Measurements from ENCODE around the gene BRWD1.
"Not testable (repeated sequence)": the region's sequence is repeated elsewhere in the genome, so short reads cannot be mapped to it uniquely, and the experiment has no call there.

The BRWD1 gene

DNA sequence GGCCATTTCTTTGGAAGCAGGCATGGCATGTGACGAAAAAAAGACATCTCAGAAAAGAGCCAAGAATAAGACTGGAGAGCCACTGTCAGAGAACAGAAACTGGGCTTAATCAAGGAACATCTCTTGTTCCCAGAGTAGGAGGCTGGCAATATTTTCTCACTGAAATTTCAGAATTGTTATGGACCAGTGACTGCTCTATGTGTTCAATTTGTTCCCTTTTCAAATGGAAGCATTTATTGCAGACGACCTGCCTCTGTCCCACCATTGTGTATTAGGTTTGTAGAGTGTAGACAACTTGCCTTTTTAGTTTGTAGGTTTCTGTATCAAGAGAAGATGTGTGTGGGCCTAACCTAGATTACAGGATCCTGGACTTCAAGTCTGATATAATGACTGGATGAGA is 148.9 kb downstream of the BRWD1 start:
- no peak for DNase-seq

- no peak for DNase-seq
Measured at GRCh38 chr21:39161064-39161463, 152.4 kb downstream of the BRWD1 start.

DNA sequence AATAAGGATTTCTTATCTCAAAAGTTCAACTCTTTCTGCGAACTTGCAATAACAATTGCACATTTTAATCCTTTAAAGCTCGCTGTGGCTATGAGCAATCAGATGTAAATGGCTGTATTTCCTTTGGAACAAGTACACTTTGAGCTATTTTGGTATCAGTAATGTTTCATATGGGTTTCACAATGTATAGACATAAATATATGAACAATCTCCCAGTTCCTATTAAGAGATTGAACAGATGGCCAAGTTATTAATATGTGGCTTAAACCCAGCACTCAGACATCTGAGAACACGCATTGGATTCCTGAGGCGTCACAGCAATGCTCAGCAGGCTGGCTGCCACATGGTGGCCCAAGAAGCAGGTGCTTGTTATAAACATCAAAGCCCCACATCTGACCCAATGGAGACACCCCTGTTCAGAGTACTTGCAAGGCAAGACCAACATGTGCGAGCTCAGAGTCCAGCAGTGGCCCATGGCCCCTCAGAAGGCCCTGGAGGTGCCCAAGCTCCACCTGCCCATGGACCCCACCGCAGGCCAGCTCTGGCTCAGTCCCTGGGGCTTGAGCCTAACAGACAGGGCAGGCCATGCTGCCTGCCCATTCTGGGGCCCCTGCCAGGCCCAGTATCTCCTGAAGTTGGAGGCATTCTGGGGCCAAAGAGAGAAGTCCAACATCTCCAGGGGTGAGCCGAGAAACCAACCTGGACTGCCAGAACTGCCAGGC is 153.9 kb downstream of the BRWD1 start:
- no peak for DNase-seq

DNA sequence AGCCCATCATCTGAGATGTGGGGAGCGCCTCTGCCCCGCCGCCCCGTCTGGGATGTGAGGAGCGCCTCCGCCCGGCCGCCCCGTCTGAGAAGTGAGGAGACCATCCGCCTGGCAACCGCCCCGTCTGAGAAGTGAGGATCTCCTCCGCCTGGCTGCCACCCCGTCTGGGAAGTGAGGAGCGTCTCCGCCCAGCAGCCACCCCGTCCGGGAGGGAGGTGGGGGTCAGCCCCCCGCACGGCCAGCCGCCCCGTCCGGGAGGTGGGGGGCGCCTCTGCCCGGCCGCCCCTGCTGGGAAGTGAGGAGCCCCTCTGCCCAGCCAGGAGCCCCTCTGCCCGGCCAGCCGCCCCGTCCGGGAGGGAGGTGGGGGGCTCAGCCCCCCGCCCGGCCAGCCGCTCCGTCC is 156.2 kb downstream of the BRWD1 start:
- not testable (repeated sequence) for DNase-seq

DNA sequence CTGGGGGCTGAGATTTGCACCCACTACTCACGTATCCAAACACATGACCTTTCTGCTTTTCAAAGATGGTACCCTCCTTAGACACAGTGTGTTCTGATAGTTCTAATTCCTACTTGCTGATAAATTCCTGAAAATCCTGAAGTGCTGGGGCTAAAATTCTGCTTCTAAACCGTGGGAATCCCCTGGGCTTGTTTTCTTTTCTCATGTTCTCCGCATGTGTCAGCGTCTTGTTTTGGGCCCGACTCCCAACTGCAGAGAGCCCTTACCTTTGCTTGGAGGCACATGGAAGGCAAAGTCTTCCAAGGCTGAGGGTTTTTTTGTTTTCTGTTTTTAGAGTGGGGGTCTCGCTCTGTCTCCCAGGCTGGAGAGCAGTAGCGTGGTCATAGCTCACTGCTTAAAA is 157.4 kb downstream of the BRWD1 start:
- no peak for DNase-seq

DNA sequence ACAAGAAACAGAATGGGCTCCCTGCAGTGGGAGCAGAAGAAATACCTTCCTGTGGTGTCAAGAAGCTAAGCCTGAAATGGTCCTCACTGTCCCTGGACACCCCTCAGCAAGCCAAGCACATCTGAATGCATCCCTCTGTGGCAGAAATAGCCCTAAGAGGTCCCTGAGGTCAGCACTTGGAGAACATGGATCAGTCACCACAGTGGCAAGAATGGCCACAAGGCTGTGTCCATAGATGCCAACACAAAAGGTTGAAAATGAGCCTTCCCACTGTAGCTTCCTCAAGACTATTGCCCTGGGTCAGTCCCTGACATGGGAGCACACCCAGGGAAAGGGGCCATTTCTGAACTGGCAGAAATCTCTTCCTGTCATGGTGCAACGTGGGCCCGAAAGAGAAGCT is 157.9 kb downstream of the BRWD1 start:
- DNase-seq = no peak

DNA sequence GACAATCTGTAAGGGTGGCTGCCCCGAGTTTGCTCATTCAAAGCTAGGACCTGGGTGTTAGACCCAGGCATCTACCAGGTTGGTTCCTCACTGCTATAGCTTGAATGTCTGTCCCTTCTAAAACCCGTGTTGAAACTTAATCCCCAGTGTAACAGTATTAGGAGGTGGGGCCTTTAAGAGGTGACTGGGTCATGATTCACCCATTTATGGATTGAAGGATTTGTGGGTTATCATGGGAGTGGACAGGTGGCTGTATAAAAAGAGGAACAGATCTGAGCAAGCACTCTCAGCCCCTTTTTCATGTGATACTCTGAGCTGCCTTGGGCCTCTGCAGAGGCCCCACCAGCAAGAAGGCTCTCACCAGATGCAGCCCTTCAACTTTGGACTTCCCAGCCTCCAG is 159.6 kb downstream of the BRWD1 start:
- no peak for DNase-seq

DNA sequence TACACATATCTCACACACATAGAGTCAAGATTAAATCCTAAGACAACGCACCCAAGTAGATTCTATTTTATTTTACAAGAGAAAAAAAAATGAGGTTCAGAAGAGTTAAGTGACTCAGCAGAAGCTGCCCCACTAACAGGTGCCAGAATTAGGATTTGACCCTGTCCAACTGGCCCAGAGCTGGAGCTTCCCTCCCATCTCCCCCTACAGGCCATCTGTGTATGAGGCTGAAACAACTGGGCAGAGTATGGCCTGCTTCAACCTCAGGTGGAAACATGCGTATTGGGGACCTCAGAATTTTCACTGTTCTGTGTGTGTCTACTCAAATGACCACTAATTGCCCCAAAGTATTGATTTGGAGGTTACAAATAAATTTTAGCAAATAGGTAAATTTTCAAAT is 160.1 kb downstream of the BRWD1 start:
- DNase-seq = no peak

DNA sequence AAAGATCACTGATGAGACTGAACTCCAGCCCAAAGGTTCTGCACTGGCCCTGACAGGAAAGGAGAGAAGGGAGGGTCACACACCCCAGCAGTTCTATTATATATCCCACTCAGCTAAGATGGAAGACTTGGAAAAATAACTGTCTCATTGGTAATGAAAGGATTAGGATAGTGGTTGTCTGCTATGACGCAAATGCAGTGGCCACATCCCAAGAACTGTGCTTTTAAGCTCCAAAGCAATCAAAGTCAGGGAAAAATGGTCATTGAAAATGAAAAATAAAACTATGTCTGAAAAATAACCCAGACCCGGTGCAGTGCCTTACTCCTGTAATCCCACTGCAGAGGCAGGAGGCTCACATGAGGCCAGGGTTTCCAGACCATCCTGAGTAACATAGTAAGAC is 161.2 kb downstream of the BRWD1 start:
- DNase-seq = no peak

- no peak for DNase-seq
Measured at GRCh38 chr21:39150877-39151276, 162.6 kb downstream of the BRWD1 start.

GRCh38 chr21:39150316-39150715 is 163.1 kb downstream of the BRWD1 start:
- DNase-seq = no peak

GRCh38 chr21:39149882-39150281 is 163.6 kb downstream of the BRWD1 start:
- DNase-seq = no peak

DNA sequence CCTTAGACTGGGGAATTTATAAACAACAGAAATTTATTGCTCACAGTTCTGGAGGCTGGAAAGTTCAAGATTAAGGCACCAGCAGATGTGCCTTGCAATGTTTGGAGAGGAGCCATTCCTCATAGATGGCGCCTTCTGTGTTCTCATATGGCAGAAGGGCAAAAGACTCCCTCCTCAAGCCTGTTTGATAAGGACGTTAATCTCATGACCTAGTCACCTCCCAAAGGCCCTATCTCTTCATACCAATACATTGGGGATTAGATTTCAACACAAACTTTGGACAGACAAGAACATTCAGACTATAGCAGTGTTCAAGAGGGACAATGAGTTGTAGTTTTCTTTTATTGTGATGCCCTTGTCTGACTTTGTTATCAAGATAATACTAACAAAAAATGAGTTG is 164.5 kb downstream of the BRWD1 start:
- DNase-seq = no peak

DNA sequence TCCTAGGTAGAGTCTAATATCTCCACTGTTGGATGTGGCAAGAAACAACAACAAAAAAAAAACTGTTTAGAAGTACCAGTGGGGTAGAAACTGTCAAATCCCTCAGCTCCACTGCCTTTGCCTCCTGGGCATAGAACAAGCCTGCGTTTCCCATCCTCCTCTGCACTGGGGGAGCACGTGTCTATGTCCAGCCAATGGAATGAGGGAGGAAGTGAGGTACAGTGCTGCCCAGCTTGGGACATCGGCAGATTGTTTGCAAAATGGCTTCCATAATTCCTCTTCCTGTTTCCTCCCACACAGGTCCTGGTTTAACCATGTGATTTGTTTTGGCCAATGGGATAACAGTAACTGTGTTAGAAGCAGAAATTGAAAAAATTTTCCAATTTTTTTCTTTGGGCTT is 169.2 kb downstream of the BRWD1 start:
- no peak for DNase-seq

DNA sequence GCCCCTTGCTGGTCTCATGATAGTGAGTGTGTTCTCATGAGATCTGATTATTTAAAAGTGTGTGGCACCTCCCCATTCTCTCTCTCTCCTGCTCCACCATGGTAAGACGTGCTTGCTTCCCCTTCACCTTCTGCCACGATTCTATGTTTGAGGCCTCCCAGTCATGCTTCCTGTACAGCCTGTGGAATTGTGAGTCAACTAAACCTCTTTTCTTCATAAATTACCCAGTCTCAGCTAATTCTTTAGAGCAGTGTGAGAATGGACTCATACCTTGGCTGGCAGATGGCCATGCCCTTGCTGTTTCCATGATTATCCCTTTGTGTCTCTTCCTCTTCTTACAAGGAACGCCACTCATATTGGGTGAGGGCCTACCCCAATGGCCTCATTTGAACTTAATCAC is 170.5 kb downstream of the BRWD1 start:
- DNase-seq = no peak

DNA sequence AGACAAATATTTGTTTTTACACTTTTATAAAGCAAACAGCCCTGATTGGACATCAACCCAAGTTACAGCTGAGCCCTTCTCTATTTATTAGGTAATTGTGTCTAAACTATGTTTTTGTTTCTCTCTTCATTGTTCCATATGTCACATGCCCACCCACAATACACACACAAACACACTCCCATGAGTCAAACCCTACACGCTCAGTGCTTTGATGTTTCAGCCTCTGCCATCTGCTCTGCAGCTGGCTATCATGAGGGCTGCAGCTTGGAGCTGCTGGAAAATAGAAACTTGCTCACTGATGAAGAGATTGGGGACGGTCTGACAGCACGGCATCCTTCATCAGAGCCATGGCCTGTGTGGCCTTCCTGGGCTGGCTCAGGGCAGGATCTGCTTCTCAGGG is 171.9 kb downstream of the BRWD1 start:
- DNase-seq = no peak

DNA sequence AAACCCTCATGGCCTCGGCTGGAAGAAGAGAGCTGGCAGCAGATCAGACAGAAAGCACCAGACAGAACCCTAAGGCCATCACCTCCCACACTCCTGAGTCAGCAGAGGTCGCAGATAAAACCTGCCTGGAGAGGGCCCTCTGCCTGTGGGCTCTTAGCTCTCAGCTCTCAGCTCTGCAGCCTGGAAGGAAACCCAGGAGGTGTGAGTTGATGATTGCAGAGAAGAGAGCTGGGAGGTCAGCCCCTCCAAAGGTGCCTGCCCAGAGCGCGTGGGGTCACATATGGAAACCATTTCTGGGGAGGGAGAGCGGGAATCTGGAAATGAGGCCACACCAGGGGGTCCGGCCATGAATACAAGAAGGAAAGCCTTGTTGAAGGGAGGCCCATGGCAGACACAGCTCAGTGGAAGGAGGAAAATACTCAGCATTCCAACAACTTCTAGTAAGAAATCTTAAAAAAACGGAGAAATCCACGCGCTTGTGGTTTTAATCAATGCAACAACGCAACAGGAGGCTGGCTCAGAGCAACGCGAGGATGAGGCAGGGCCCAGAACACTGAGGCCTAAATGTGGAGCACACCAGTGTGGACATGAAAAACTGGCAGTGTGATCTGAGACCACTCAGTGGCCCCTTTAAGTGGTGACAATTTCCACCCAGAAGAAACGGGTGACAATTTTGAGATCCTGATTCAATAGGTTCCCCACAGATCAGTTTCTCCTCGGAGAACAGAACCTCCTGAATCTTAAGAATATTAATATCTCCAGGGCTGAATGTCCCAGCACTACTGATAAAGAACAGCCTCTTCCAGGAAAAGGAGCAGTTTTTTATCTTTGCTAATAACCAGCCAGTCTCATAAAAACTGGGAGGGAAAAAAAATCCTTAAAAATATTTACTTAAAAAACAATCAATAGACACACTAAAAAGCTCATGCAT is 175.9 kb downstream of the BRWD1 start:
- no peak for DNase-seq

DNA sequence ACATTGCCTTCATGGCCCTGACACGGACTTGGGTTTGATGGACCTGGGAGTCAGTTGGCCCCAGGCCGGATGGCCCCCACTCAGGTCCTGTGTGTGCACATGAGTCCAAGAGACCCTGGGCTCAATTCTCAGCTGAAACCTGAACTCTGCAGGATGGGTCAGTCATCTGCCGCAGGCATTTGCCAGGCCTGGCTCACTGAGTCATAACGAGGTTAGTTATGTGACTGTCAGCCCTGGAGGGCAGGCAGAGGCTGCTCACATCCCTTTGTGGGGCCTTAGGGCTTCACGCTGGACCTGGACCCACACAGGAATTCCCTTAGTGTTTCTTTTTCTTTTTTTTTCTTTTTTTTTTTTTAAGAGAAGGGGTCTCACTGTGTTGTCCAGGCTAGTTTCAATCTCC is 176.7 kb downstream of the BRWD1 start:
- no peak for DNase-seq

DNA sequence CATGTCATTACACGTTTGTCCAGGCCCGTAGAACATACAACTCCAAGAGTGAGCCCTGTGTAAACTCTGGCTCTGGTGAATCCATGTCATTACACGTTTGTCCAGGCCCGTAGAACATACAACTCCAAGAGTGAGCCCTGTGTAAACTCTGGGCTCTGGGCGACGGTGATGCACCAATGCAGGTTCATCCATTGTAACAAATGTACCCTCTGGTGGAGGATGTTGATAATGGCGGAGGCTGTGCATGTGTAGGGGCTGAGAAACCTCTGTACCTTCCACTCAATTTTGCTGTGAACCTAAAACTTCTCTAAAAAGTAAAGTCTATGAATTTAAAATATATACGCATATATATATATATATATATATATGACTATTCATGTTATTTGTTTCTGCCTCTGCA is 177.3 kb downstream of the BRWD1 start:
- DNase-seq = not testable (repeated sequence)

DNA sequence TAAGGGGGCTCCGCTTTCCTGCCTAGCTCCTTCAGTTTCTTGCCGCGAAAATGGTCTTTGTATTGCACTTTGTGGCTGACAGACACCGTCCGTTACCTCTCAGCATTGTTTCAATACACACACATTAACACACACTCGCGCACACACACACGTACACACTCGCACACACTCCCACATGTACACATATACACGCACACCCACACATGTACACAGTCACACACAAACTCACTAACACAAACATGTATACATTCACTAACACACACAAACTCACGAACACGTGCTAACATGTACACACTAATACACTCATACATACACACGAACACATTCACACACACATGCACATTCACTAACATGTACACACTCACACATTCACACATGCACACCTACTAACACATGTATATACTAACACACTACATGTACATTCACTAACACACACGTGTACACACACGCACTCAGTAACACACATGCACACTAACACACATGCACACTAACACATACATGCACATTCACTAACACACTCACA is 179.1 kb downstream of the BRWD1 start:
- no peak for DNase-seq

All from CD4-positive, alpha-beta T cell treated with Interleukin-4 for 4 hours (primary cell).